Tibial artery (tissue), 4 donors: Measurements from ENCODE around the gene TRIOBP.
"Not testable (repeated sequence)": the region's sequence is repeated elsewhere in the genome, so short reads cannot be mapped to it uniquely, and the experiment has no call there.

Source experiments
- DNase-seq, 2 donors: peaks; one replicate each; pipeline ENCODE4 v3.0.0-alpha.2; 2019
- H3K27ac ChIP-seq, 2 donors: fragments of 200-600 bp; sonication (generic) in 1 of 2; 1 replicate in 1 of 2; 2 replicates in 1 of 2; pipeline ENCODE4 v1.5.1; 2018 to 2019; ENCODE audit warnings: mild to moderate bottlenecking in 1 of 2
- H3K27me3 ChIP-seq, 2 donors: fragments of 200-600 bp; sonication (generic) in 1 of 2; one replicate each; pipeline versions ENCODE4 v1.5.1 to v1.6.0; 2016 to 2019
- H3K36me3 ChIP-seq, 3 donors: fragments of 200-600 bp; sonication (generic) in 2 of 3; one replicate each; pipeline ENCODE4 v1.5.1; 2016 to 2019; ENCODE audit warnings: mild to moderate bottlenecking in 2 of 3
- H3K4me1 ChIP-seq, 4 donors: fragments of 200-600 bp; sonication (generic) in 2 of 4; 1 replicate in 3 of 4; 2 replicates in 1 of 4; pipeline ENCODE4 v1.5.1; 2016 to 2019
- H3K4me3 ChIP-seq, 2 donors: fragments of 200-600 bp; sonication (generic) in 1 of 2; 1 replicate in 1 of 2; 2 replicates in 1 of 2; pipeline ENCODE4 v1.5.1; 2018 to 2019; ENCODE audit warnings: mild to moderate bottlenecking in 2 of 2
- H3K9me3 ChIP-seq, 3 donors: fragments of 200-600 bp; sonication (generic) in 1 of 3; one replicate each; pipeline ENCODE4 v1.5.1; 2016 to 2019
- intact Hi-C: fragments of 100-400 bp; cut with DNase I; formaldehyde crosslinking; loops from one replicate; pipeline ENCODE4 v1.15.0; 2023; ENCODE audit warnings: low total_unique reads
- TF ChIP-seq, protein P1 (sequence below), 2 experiments: fragments of 200-600 bp in 1 of 2; fragments of 450-650 bp in 1 of 2; IDR thresholded peaks; one replicate each; pipeline ENCODE4 v1.5.1; 2017 to 2019; ENCODE audit warnings: antibody characterized with exemption in 2 of 2, mild to moderate bottlenecking in 1 of 2, moderate library complexity in 1 of 2

Gene TRIOBP

GRCh38 chr22:37711490-37711889 is 14.6 kb downstream of the TRIOBP start:
- no peak for DNase-seq

DNA sequence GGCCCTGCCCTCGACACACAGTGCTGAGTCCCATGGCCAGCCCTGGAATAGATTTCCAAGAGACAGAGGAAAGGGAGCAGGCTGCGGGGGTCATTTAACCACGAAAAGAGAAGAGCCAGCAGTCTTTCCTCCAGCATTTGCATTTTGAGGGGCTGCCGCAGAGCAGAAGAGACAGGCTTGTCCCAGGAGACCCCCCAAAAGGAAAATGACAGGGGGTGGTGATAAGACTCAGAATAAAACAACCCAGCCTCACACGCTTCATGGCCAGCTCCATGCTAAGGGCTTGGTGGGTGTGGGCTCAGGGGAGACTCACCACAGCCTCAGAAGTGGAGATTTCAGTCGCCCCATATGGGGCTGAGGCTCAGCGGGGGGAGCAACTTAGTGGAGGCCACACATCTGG is 16.9 kb downstream of the TRIOBP start:
- no peak for DNase-seq
- H3K36me3 ChIP-seq = no peaks in the 10 kb centered on the region
- H3K4me1 ChIP-seq = no peaks in the 10 kb centered on the region
- no peak overlapping the region for H3K27ac ChIP-seq
- no peaks in the 10 kb centered on the region for H3K9me3 ChIP-seq
- H3K4me3 ChIP-seq = no peak overlapping the region
- no peaks in the 10 kb centered on the region for H3K27me3 ChIP-seq
- TF ChIP-seq, protein P1, sequence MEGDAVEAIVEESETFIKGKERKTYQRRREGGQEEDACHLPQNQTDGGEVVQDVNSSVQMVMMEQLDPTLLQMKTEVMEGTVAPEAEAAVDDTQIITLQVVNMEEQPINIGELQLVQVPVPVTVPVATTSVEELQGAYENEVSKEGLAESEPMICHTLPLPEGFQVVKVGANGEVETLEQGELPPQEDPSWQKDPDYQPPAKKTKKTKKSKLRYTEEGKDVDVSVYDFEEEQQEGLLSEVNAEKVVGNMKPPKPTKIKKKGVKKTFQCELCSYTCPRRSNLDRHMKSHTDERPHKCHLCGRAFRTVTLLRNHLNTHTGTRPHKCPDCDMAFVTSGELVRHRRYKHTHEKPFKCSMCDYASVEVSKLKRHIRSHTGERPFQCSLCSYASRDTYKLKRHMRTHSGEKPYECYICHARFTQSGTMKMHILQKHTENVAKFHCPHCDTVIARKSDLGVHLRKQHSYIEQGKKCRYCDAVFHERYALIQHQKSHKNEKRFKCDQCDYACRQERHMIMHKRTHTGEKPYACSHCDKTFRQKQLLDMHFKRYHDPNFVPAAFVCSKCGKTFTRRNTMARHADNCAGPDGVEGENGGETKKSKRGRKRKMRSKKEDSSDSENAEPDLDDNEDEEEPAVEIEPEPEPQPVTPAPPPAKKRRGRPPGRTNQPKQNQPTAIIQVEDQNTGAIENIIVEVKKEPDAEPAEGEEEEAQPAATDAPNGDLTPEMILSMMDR (IDR thresholded peaks at IDR 0.05) = no peak
- intact Hi-C loops = no loop called here

More at GRCh38 chr22:37711490-37711889, 14.6 kb downstream of the TRIOBP start:
- intact Hi-C loops = no loop called here
- H3K27me3 ChIP-seq = no peaks in the 10 kb centered on the region
- no peak overlapping the region for H3K4me3 ChIP-seq
- TF ChIP-seq, protein P1 (IDR thresholded peaks at IDR 0.05) = no peak
- H3K4me1 ChIP-seq = no peaks in the 10 kb centered on the region
- no peaks in the 10 kb centered on the region for H3K9me3 ChIP-seq
- no peaks in the 10 kb centered on the region for H3K36me3 ChIP-seq
- no peak overlapping the region for H3K27ac ChIP-seq

DNA sequence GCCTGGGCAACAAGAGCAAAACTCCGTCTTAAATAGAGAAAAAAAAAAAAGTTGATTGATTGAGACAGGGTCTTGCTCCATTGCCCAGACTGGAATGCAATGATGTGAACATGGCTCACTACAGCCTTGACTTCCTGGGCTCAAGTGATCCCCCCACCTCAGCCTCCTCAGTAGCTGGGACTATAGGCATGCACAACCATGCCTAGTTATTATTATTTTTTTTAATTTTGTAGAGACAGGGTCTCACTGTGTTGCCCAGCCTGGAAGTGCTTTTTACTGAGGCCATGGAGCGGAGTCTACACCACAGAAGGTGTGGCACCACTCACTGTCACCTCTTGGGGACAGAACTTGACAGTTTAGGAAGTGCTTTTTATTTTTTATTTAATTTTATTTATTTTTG is 17.8 kb downstream of the TRIOBP start:
- TF ChIP-seq, protein P1 (IDR thresholded peaks at IDR 0.05) = no peak
- H3K4me1 ChIP-seq = no peaks in the 10 kb centered on the region
- no peaks in the 10 kb centered on the region for H3K36me3 ChIP-seq
- H3K27ac ChIP-seq = no peak overlapping the region
- H3K27me3 ChIP-seq = no peaks in the 10 kb centered on the region
- H3K9me3 ChIP-seq = no peaks in the 10 kb centered on the region
- intact Hi-C loops = no loop called here
- no peak for DNase-seq
- no peak overlapping the region for H3K4me3 ChIP-seq

DNA sequence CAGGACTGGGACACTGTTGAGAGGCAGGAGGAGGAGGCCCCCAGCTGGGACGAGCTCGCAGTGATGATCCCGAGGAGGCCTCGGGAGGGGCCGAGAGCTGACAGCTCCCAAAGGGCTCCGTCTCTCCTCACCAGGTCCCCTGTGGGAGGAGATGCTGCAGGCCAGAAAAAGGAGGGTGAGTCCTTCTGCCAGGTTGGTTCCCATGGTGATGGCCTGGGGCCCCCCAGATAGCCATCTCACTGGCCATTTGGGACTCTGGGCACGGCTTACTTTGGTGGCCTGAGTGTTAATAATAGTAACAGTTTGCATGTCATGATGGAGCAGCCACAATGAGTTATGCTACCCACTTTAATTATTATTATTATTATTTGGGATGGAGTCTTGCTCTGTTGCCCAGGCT is 18.9 kb downstream of the TRIOBP start:
- no peaks in the 10 kb centered on the region for H3K4me1 ChIP-seq
- TF ChIP-seq, protein P1 (IDR thresholded peaks at IDR 0.05) = no peak
- intact Hi-C loops = no loop called here
- H3K4me3 ChIP-seq = no peak overlapping the region
- no peaks in the 10 kb centered on the region for H3K9me3 ChIP-seq
- H3K27ac ChIP-seq = no peak overlapping the region
- H3K27me3 ChIP-seq = no peaks in the 10 kb centered on the region
- DNase-seq = no peak
- H3K36me3 ChIP-seq = no peaks in the 10 kb centered on the region

DNA sequence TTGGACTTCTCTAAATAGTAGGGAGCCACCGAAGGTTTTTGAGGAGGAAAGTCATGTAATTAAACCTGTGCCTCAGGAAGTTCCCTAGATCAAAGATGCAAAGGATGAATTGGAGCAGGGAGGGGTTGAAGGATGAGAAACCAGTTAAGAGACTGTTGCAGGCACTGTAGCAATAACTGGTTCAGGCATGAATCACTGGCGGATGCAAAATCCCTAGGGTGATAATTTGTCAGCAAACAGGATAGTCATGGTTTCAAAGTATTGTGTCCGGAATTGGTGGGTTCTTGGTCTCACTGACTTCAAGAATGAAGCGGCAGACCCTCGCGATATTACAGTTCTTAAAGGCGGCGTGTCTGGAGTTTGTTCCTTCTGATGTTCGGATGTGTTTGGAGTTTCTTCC is 19.9 kb downstream of the TRIOBP start:
- H3K36me3 ChIP-seq = no peaks in the 10 kb centered on the region
- H3K9me3 ChIP-seq = no peaks in the 10 kb centered on the region
- H3K27ac ChIP-seq = no peak overlapping the region
- no peaks in the 10 kb centered on the region for H3K27me3 ChIP-seq
- H3K4me3 ChIP-seq = no peak overlapping the region
- intact Hi-C loops = no loop called here
- H3K4me1 ChIP-seq = no peaks in the 10 kb centered on the region
- TF ChIP-seq, protein P1 (IDR thresholded peaks at IDR 0.05) = no peak
- no peak for DNase-seq

- H3K4me1 ChIP-seq, H3K4me3 ChIP-seq, H3K36me3 ChIP-seq, H3K9me3 ChIP-seq, DNase-seq, intact Hi-C loops, H3K27me3 ChIP-seq, H3K27ac ChIP-seq: not testable (repeated sequence)
Measured at GRCh38 chr22:37717235-37717634, 20.4 kb downstream of the TRIOBP start.

GRCh38 chr22:37717746-37718305 is 21.0 kb downstream of the TRIOBP start:
- H3K9me3 ChIP-seq, H3K36me3 ChIP-seq, H3K27ac ChIP-seq, H3K4me3 ChIP-seq, H3K27me3 ChIP-seq, DNase-seq, intact Hi-C loops, H3K4me1 ChIP-seq: not testable (repeated sequence)
